EL (cell line): Measurements from ENCODE around the gene GATD1.
A peak's percentile ranks its signal among the peaks of the same experiment; 100 is the strongest.
"Not testable (repeated sequence)": the region's sequence is repeated elsewhere in the genome, so short reads cannot be mapped to it uniquely, and the experiment has no call there.

Experiments used
- DNase-seq: peaks from one replicate; pipeline ENCODE4 v3.0.0-alpha.2; 2016

Gene GATD1

DNA sequence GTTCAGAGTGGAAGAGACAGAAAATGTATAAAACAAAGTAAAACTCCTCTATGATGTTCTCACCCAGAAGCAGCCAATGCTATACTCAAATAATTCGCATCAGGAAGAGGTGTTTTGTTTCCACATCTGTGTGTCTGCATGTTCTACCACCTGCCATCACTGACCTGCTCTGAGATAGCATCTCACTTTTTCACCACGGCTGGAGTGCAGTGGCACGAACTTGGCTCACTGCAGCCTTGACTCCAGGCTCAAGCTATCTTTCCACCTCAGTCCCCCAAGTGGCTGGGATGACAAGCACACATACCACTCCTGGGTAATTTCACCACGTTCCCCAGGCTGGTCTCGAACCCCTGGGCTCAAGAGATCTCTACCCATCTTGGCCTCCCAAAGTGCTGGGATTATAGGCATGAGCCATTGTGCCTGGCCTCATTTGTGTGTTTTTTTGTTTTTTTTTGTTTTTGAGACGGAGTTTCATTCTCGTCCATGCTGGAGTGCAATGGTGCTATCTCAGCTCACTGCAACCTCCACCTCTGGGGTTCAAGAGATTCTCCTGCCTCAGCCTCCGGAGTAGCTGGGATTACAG lies 15.7 kb downstream of the GATD1 start:
- DNase-seq = no peak

DNA sequence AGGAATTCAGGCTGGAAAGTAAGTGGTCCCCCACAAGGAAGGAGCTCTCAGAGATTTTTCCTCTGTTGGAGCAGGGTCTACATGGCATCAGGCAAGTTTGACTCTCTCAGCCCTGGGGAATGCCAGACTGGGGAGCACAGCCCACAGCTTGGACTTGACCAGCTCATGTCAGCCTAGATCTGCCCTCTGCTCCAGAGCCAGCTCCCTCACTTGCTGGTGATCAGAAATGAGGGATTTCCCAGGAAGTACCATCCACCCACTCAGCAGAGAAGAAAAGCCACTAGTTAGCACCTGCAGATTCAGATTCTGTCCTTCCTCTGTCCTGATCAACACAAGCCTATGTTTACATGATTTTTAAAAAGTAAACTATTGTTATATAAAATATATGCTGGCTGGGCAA lies 17.1 kb downstream of the GATD1 start:
- DNase-seq = no peak

GRCh38 chr11:749731-750130 lies 27.6 kb downstream of the GATD1 start:
- DNase-seq = no peak

DNA sequence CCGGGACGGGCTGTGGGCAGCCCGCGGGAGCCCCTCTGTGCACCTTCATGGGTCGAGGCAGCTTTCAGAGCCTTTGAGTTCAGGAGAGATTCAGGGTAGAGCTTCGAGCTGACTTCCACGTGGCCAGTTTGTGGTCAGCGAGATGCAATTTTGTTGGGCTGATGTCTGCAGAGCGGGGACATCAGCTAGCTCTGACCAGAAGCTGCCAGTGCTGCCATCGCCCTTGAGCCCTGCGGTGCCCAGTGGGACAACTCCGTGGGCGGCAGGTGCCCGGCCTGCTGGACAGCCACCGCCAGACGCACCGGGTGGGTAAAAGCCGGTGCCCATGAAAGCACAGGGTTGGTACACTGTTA lies 29.3 kb downstream of the GATD1 start:
- peak; percentile 35 for DNase-seq

- DNase-seq = peak; percentile 86
Observed at GRCh38 chr11:747158-748006, 29.9 kb downstream of the GATD1 start, which contains the start of gene TALDO1. Gene TALDO1 (plus strand): TSS chr11:747464. CDS start chr11:747482, 18 bp downstream.

GRCh38 chr11:746289-747157 lies 30.8 kb downstream of the GATD1 start:
- peak; percentile 40 for DNase-seq

DNA sequence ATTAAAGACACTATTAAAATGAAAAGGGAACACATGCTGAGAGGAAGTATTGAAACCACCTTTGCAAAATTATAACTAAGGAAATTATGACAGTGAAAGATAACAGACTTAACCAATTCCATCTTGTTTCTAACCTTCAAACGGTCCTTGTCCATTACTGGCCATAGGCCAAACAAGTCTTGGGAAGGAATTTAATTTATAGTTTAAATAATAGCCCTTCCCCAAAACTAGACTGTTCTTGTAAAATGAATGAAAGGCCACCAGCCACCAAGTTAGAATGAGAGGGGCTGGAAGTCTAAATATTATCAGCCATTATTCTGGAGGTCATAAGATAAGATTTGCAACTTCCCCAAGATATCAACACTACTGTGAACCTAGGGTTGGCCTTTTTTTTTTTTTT lies 31.9 kb downstream of the GATD1 start:
- DNase-seq = no peak

DNA sequence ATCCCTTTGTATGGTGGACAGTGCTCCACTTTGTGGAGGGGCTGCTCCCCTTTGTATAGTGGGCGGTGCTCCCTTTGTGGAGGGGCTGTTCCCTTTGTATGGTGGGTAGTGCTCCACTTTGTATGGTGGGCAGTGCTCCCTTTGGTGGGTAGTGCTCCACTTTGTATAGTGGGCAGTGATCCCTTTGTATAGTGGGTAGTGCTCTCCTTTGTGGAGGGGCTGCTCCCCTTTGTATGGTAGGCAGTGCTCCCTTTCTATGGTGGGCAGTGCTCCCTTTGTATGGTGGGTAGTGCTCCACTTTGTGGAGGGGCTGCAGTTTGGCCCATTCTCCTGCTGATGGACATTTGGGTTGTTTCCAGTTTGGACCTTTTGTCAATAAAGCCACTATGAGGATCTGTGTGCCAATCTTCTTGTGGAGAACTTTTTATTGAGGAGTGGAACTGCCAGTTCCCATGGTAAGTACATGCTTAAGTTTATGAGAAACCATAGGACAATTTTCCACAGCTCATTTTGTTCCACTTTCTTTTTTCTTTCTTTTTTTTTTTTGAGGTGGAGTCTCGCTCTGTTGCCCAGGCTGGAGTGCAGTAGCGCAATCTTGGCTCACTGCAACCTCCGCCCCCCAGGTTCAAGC lies 34.6 kb downstream of the GATD1 start:
- no peak for DNase-seq

DNA sequence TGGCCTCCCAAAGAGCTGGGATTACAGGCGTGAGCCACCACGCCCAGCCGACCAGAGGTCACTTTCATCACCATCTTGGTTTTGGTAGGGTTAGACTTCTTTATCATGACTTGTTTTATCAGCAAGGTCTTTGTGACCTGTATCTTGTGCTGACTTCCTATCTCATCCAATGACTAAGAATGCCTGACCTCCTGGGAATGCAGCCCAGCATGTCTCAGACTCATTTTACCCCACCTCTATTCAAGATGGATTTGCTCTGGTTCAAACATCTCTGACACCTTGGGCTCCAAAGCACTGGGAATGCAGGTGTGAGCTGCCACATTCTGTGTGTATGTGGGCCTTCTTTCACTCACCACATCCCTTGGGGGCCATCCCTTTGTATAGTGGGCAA lies 35.1 kb downstream of the GATD1 start:
- no peak for DNase-seq

DNA sequence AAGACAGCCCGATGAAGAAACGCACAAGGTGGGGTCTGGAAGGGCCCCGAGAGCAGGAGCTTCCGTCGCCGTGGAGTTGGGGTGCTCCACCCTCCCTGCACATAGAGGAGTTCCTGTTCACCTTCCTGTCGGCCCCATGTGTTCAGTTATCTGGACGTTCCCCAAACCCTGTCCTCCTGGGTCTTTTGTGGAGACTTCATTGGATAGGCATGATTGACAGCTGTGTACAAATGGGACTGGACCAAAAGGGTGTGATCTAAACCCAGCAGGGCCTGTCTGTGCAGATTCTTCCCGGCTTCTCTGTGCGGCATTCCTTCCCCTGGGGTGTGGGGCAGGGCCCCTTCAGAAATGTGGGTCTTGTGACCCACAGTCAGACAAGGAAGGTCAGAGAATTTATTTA lies 39.4 kb downstream of the GATD1 start:
- not testable (repeated sequence) for DNase-seq

DNA sequence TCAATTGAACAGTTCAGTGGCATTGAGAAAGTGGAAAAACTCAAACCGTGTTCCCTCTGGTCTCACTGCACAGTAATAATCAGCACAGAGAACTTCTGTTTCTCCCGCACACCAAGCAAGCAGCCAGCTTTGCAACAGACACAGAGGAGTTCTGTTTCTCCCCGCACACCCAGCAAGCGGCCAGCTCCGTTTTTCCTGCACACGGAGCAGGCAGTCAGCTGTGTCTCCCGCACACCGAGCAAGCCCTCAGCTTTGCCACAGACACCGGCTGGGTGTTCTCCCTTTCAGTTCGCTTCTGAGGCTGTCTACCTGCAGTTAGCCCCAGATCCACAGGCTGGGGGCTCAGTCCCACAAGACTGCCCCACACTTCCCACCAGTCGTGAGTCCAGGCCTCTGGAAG lies 39.9 kb downstream of the GATD1 start:
- DNase-seq = no peak

DNA sequence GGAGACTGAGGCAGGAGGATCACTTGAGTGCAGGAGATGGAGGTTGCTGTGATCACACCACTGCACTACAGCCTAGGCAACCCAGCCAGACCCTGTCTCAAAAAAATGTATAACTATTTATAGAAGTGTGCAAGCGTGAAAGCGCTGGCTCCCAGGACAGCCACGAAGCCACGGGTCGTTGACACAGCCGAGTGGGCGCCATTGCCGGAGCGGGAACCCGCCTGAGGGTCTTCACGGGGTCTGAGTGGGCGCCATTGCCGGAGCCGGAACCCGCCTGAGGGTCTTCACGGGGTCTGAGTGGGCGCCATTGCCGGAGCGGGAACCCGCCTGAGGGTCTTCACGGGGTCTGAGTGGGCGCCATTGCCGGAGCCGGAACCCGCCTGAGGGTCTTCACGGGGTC lies 42.7 kb downstream of the GATD1 start:
- not testable (repeated sequence) for DNase-seq

- DNase-seq = no peak
Observed at GRCh38 chr11:733072-733471, 44.2 kb downstream of the GATD1 start.

- no peak for DNase-seq
Observed at GRCh38 chr11:729492-730074, 47.7 kb downstream of the GATD1 start.

DNA sequence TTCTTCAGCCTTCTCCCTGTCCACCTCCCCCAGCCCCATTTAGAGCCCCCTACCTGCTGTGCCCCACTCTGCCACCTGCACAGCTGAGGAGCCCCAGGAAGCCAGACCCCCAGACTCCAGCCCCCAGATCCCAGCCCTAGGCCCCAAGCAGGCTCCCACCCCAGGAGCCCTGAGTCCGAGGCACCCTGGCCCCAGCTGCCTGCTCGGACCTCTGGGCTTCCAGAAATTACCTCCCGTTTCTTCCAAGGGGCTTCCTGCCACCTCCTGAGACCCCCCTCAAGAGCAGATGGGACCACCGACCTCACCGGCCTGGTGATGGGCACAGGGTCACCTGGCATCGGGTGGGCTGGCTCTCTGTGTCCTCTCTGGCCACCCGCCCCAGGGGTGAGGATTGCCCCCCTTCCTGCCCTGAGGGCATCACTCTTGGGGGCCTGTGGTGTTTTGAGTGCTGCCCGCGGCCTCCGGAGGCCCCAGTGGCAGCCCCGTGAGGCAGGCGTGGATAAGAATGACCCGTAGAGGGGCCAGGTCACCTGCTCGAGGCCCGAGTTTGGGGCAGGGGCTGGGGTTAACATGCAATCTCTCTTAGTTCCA lies 48.3 kb downstream of the GATD1 start:
- DNase-seq = no peak

GRCh38 chr11:727859-728748 lies 49.2 kb downstream of the GATD1 start:
- DNase-seq = peak; percentile 95

- DNase-seq = no peak
Observed at GRCh38 chr11:727281-727701, 50.0 kb downstream of the GATD1 start.

GRCh38 chr11:726278-727220 lies 50.7 kb downstream of the GATD1 start:
- no peak for DNase-seq

- no peak for DNase-seq
Observed at GRCh38 chr11:725624-726202, 51.6 kb downstream of the GATD1 start.
